ENCODE measurements around the gene KCP. TPM values are rescaled to one million over a fixed set of nuclear protein-coding genes. Genes with fewer than 3 reads are reported as not detected.

Gene KCP
- total RNA-seq, 1 experiment from 2014 or later: 1.6 TPM

GRCh38 chr7:128906001-128906765 is 4.3 kb downstream of the KCP start:
- Histone ChIP-seq H3K4me1 (ENCODE audit: low read length) (no peaks in the 10 kb centered on the region), H4K20me1 (ENCODE audit: insufficient read depth, low read depth, low read length) (no peaks in the 10 kb centered on the region), H3K79me2 (ENCODE audit: low read length) (no peaks in the 10 kb centered on the region), H3K9me3 (ENCODE audit: low read length) (no peaks in the 10 kb centered on the region), H3K4me2 (ENCODE audit: low read depth, low read length, poor library complexity, severe bottlenecking) (no peak overlapping the region), H3K4me3 (ENCODE audit: low read length) (no peak overlapping the region), H3K27me3 (ENCODE audit: low read length) (no peaks in the 10 kb centered on the region), H3K9ac (ENCODE audit: low read length) (no peak overlapping the region), H3K9me2 (replicated peaks; ENCODE audit: insufficient read depth, low read length) (no peaks in the 10 kb centered on the region), H3K36me3 (ENCODE audit: insufficient read depth, low read length) (no peaks in the 10 kb centered on the region), H2AFZ (ENCODE audit: low read length) (no peak overlapping the region), H3K27ac (ENCODE audit: low read length) (no peak overlapping the region)
- DNase-seq: no peak

DNA sequence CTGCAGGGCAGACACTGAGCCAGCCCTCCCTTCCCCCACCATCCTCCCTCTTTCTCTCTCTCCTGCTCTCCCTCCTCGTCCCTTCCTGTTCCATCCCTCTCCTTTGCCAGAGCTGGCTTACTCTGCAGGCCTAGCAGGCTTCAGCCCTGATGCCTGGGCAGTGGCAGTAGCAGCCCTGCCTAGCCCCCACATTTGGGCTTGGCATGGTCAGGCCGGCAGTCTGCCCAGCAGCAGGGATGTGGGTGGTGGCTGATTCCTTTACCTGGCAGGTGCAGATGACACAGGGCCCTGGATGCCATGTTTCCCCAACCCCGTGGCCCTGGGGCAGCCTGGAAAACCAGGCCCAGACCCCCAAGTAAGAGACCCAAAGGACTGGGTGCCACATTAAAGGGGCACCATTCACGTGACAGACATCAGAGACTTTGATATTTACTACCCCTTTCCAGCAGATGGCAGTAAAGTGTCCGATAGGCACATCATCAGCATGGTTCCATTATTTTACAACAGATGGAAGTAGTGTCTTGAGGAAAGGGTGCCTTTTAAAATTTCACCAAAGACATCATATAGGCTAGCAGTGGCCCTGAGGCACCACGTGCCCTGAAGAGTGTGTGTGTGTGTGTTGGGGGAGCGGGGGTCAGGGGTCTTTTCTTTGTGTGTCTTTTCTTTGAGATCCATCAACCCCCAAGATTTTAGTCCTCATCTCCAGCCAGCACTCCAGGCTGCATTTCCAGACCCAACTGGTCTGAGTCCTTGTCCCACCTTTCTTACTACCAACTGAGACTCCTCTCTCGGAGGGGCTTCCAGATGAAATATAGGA is 5.9 kb downstream of the KCP start:
- Histone ChIP-seq H3K79me2 (ENCODE audit: low read length) (no peaks in the 10 kb centered on the region), H3K9ac (ENCODE audit: low read length) (no peak overlapping the region), H3K9me3 (ENCODE audit: low read length) (no peaks in the 10 kb centered on the region), H3K4me2 (ENCODE audit: low read depth, low read length, poor library complexity, severe bottlenecking) (no peak overlapping the region), H3K4me1 (ENCODE audit: low read length) (no peaks in the 10 kb centered on the region), H3K27me3 (ENCODE audit: low read length) (no peaks in the 10 kb centered on the region), H4K20me1 (ENCODE audit: insufficient read depth, low read depth, low read length) (no peaks in the 10 kb centered on the region), H3K9me2 (replicated peaks; ENCODE audit: insufficient read depth, low read length) (no peaks in the 10 kb centered on the region), H3K4me3 (ENCODE audit: low read length) (no peak overlapping the region), H3K36me3 (ENCODE audit: insufficient read depth, low read length) (no peaks in the 10 kb centered on the region), H2AFZ (ENCODE audit: low read length) (no peak overlapping the region), H3K27ac (ENCODE audit: low read length) (no peak overlapping the region)
- peak; percentile 88 for DNase-seq

DNA sequence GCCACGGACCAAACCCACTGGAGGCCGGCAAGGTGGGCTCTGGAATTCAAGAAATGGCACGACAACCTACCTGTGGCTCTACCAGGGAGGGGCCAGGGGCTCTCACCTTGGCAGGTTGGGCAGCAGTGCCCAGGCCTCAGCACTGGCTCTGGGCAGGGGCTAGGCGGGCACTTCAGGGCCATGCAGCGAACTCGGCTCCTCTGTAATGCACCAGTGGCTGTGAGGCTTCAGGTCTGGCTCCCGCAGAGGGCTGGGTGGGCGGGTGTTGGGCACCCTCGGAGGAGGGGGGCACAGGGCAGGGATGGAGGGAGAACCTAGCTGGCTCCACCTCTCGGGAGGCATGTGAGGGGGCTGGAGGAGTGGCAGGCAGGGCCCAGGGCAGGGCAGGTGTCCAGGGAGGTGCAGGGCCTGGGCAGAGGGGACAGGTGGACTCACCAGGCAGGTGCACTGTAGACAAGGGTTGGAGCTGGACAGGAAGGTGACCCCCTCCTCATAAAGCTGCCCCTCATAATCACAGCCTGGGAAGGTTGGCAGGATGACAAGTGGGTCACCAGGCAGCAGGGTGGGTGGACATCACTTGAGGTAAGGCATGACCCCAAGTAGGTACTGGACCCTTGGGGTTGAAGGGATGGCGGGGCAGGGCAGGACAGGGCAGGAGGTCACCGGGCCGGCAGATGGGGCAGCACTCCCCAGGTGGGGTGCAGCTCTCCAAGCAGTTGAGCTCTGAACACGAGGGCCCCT is 6.7 kb downstream of the KCP start:
- H3K4me1 ChIP-seq (ENCODE audit: low read length): no peaks in the 10 kb centered on the region
- H3K79me2 ChIP-seq (ENCODE audit: low read length): no peaks in the 10 kb centered on the region
- DNase-seq: no peak
- no peaks in the 10 kb centered on the region for H3K9me3 ChIP-seq (ENCODE audit: low read length)
- H3K9ac ChIP-seq (ENCODE audit: low read length): no peak overlapping the region
- no peaks in the 10 kb centered on the region for H3K9me2 ChIP-seq (replicated peaks; ENCODE audit: insufficient read depth, low read length)
- H3K27me3 ChIP-seq (ENCODE audit: low read length): no peaks in the 10 kb centered on the region
- no peak overlapping the region for H3K4me2 ChIP-seq (ENCODE audit: low read depth, low read length, poor library complexity, severe bottlenecking)
- H3K27ac ChIP-seq (ENCODE audit: low read length): no peak overlapping the region
- H2AFZ ChIP-seq (ENCODE audit: low read length): no peak overlapping the region
- H4K20me1 ChIP-seq (ENCODE audit: insufficient read depth, low read depth, low read length): no peaks in the 10 kb centered on the region
- H3K36me3 ChIP-seq (ENCODE audit: insufficient read depth, low read length): no peaks in the 10 kb centered on the region
- no peak overlapping the region for H3K4me3 ChIP-seq (ENCODE audit: low read length)

DNA sequence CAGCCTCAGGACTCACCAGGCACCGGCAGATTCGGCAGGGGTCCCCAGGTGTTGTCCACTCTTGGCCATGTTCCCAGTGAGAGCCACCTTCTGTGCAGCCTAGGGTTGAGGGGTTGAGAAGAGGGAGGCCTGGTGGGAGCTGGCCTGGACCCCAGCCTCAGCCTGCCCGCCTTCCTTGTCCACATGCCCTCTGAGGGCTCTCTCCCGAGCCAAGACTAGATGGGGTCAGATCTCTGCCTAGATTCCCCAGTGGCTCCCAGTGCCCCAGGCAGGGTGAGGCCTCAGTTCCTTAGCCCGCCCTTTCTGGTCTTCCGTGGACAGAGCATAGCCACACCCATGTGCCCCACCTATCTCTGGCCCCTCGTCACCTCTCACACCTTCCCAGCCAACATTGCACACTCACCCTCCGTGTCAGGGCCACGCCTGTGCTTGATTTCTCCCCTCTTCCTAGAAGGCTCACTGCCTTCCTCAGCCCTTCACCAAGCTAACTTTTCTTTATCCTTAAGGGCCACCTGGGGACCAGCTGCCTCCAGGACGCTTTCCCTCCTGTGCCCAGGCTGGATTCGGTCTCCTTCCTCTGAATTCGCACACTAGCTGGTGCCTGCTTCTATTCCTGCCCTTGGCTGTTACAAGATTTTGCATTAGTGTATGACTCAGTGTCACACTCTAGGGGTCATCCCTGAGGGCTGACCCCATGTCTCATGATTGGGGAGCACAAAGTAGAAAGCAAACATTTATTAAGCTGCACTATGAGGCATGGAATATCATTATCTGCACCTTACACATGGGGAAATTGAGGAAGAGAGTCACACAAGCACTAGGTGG is 7.5 kb downstream of the KCP start:
- no peaks in the 10 kb centered on the region for H3K9me3 ChIP-seq (ENCODE audit: low read length)
- no peak overlapping the region for H3K27ac ChIP-seq (ENCODE audit: low read length)
- no peak overlapping the region for H3K4me3 ChIP-seq (ENCODE audit: low read length)
- H3K4me2 ChIP-seq (ENCODE audit: low read depth, low read length, poor library complexity, severe bottlenecking): no peak overlapping the region
- no peaks in the 10 kb centered on the region for H3K79me2 ChIP-seq (ENCODE audit: low read length)
- no peak overlapping the region for H3K9ac ChIP-seq (ENCODE audit: low read length)
- no peaks in the 10 kb centered on the region for H3K27me3 ChIP-seq (ENCODE audit: low read length)
- no peaks in the 10 kb centered on the region for H3K9me2 ChIP-seq (replicated peaks; ENCODE audit: insufficient read depth, low read length)
- no peaks in the 10 kb centered on the region for H3K4me1 ChIP-seq (ENCODE audit: low read length)
- H4K20me1 ChIP-seq (ENCODE audit: insufficient read depth, low read depth, low read length): no peaks in the 10 kb centered on the region
- no peaks in the 10 kb centered on the region for H3K36me3 ChIP-seq (ENCODE audit: insufficient read depth, low read length)
- no peak overlapping the region for H2AFZ ChIP-seq (ENCODE audit: low read length)
- DNase-seq: no peak

DNA sequence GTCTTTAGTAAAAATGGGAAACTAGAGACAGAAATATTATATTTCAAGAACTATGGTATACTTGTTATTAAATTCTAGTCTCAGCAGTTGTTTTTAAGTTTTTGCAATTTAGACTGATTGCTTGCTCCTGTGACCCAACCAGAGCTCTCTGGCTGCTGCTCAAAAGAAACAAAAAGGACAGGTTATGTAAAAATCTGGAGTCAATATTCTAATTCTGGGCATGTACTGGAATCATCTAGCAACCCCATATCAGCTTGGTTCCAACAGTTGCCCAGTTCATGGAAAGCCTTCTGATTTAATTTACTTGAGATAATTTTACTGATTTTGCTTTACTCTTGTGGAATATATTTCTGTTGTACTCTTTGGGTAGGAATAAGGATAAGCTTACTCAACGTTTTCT is 10.3 kb downstream of the KCP start:
- H3K9me2 ChIP-seq (replicated peaks; ENCODE audit: insufficient read depth, low read length): no peaks in the 10 kb centered on the region
- H3K9me3 ChIP-seq (ENCODE audit: low read length): no peaks in the 10 kb centered on the region
- no peaks in the 10 kb centered on the region for H3K36me3 ChIP-seq (ENCODE audit: insufficient read depth, low read length)
- no peak overlapping the region for H2AFZ ChIP-seq (ENCODE audit: low read length)
- H4K20me1 ChIP-seq (ENCODE audit: insufficient read depth, low read depth, low read length): no peaks in the 10 kb centered on the region
- no peak overlapping the region for H3K27ac ChIP-seq (ENCODE audit: low read length)
- no peak overlapping the region for H3K9ac ChIP-seq (ENCODE audit: low read length)
- H3K4me3 ChIP-seq (ENCODE audit: low read length): no peak overlapping the region
- H3K27me3 ChIP-seq (ENCODE audit: low read length): no peaks in the 10 kb centered on the region
- H3K4me2 ChIP-seq (ENCODE audit: low read depth, low read length, poor library complexity, severe bottlenecking): no peak overlapping the region
- DNase-seq: no peak
- no peaks in the 10 kb centered on the region for H3K4me1 ChIP-seq (ENCODE audit: low read length)
- H3K79me2 ChIP-seq (ENCODE audit: low read length): no peaks in the 10 kb centered on the region

GRCh38 chr7:128899392-128899791 is 11.1 kb downstream of the KCP start:
- H3K9me2 ChIP-seq (replicated peaks; ENCODE audit: insufficient read depth, low read length): no peaks in the 10 kb centered on the region

GRCh38 chr7:128895320-128895719 is 15.2 kb downstream of the KCP start:
- H3K4me1 ChIP-seq (ENCODE audit: low read length): no peaks in the 10 kb centered on the region
- H3K4me2 ChIP-seq (ENCODE audit: low read depth, low read length, poor library complexity, severe bottlenecking): no peak overlapping the region
- H2AFZ ChIP-seq (ENCODE audit: low read length): no peak overlapping the region
- no peak overlapping the region for H3K4me3 ChIP-seq (ENCODE audit: low read length)
- H3K9ac ChIP-seq (ENCODE audit: low read length): no peak overlapping the region
- H3K36me3 ChIP-seq (ENCODE audit: insufficient read depth, low read length): no peaks in the 10 kb centered on the region
- H4K20me1 ChIP-seq (ENCODE audit: insufficient read depth, low read depth, low read length): no peaks in the 10 kb centered on the region
- H3K27me3 ChIP-seq (ENCODE audit: low read length): no peaks in the 10 kb centered on the region
- H3K9me2 ChIP-seq (replicated peaks; ENCODE audit: insufficient read depth, low read length): no peaks in the 10 kb centered on the region
- no peak for DNase-seq
- no peaks in the 10 kb centered on the region for H3K9me3 ChIP-seq (ENCODE audit: low read length)
- no peaks in the 10 kb centered on the region for H3K79me2 ChIP-seq (ENCODE audit: low read length)
- H3K27ac ChIP-seq (ENCODE audit: low read length): no peak overlapping the region

More at GRCh38 chr7:128899392-128899791, 11.1 kb downstream of the KCP start:
- no peaks in the 10 kb centered on the region for H4K20me1 ChIP-seq (ENCODE audit: insufficient read depth, low read depth, low read length)
- no peak overlapping the region for H2AFZ ChIP-seq (ENCODE audit: low read length)
- H3K9me3 ChIP-seq (ENCODE audit: low read length): no peaks in the 10 kb centered on the region
- H3K4me2 ChIP-seq (ENCODE audit: low read depth, low read length, poor library complexity, severe bottlenecking): no peak overlapping the region
- H3K4me3 ChIP-seq (ENCODE audit: low read length): no peak overlapping the region
- no peaks in the 10 kb centered on the region for H3K36me3 ChIP-seq (ENCODE audit: insufficient read depth, low read length)
- H3K27ac ChIP-seq (ENCODE audit: low read length): no peak overlapping the region
- no peaks in the 10 kb centered on the region for H3K4me1 ChIP-seq (ENCODE audit: low read length)
- no peak for DNase-seq
- H3K79me2 ChIP-seq (ENCODE audit: low read length): no peaks in the 10 kb centered on the region
- H3K9ac ChIP-seq (ENCODE audit: low read length): no peak overlapping the region
- H3K27me3 ChIP-seq (ENCODE audit: low read length): no peaks in the 10 kb centered on the region
